Activated naive CD4-positive, alpha-beta T cell treated with anti-CD3 and anti-CD28 coated beads, Interleukin-2, amount 50 U/mL, for 24 hours (primary cell): ENCODE measurements around the gene ZNF385B.
"Not testable (repeated sequence)": the region's sequence is repeated elsewhere in the genome, so short reads cannot be mapped to it uniquely, and the experiment has no call there.

ENCODE experiments used
- H3K27ac Mint-ChIP-seq: one replicate; pipeline ENCODE4 v1.8.0; 2021; ENCODE audit warnings: mild to moderate bottlenecking, mixed read lengths
- H3K27me3 Mint-ChIP-seq: one replicate; pipeline ENCODE4 v1.8.0; 2021; ENCODE audit warnings: mixed read lengths
- H3K36me3 Mint-ChIP-seq: one replicate; pipeline ENCODE4 v1.8.0; 2021; ENCODE audit warnings: mixed read lengths
- H3K4me1 Mint-ChIP-seq: one replicate; pipeline ENCODE4 v1.8.0; 2021; ENCODE audit warnings: mixed read lengths
- H3K4me3 Mint-ChIP-seq: one replicate; pipeline ENCODE4 v1.8.0; 2021; ENCODE audit warnings: mild to moderate bottlenecking, mixed read lengths
- H3K9me3 Mint-ChIP-seq: one replicate; pipeline ENCODE4 v1.8.0; 2021; ENCODE audit warnings: mixed read lengths

ZNF385B gene

DNA sequence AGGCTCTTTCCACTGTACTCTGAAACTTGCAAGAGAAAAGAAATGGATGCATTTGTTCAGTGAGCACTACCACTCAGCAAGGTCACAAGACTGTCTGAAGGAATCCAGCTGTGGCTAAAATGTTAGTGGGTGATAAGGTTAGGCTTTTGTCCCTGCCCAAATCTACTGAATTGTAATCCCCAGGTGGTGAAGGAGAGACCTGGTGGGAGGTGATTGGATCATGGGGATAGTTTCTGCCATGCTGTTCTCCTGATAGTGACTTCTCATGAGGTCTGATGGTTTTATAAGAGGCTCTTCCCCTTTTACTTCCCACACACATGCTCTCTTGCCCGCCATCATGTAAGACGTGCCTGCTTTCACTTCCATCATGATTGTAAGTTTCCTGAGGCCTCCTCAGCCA is 68.2 kb downstream of the ZNF385B start:
- no peaks in the 10 kb centered on the region for H3K27me3 Mint-ChIP-seq
- H3K9me3 Mint-ChIP-seq: peaks cover 5% of the 10 kb centered on the region
- no peak overlapping the region for H3K27ac Mint-ChIP-seq
- no peaks in the 10 kb centered on the region for H3K36me3 Mint-ChIP-seq
- H3K4me1 Mint-ChIP-seq: no peaks in the 10 kb centered on the region
- H3K4me3 Mint-ChIP-seq: no peak overlapping the region

DNA sequence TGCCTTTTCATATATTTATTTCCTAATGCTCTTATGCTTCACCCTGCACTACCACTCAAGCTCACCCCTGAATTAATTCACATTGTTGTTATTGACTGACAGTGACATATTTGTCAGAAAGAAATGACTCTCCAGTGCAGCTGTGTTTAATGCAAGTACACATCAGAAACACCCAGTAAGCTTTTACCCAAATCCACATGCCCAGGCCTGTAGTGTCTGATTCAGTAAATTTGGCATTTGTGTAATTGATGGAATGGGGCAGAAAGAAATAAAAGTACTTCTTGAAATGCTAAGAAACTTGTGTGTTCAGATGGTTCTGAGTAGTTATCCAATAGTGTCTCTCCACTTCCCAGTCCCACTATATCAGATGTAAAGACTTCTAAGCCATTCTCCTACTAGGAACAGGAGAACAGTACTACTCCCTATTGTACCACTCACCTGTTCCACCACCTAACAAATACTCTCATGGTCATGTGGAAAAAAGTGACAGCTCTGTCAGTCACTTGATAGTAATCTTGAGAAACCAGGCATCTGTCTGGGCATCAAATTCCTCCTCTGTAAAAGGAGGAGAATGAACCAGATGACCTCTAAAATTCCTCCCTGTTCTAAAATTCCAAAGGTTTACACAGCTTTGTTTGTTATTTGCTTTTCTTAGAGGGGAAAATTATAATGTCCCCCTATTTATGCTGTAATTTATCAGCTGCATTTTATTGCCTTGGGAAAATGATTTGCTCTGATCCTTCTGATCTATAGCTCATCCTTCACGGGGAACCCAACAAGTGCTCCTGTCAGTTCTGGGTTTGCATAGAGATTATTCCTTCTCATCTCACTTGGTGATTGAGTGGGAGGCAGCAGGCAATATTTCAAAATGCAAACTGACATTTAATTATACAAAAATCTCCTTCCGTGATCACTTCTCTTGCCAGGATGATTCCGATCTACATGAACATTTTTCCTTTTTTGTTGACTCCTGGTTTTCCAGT is 70.9 kb downstream of the ZNF385B start:
- Mint-ChIP-seq H3K9me3 (peaks cover 5% of the 10 kb centered on the region), H3K4me1 (no peaks in the 10 kb centered on the region), H3K27ac (no peak overlapping the region), H3K27me3 (no peaks in the 10 kb centered on the region), H3K36me3 (no peaks in the 10 kb centered on the region), H3K4me3 (no peak overlapping the region)

DNA sequence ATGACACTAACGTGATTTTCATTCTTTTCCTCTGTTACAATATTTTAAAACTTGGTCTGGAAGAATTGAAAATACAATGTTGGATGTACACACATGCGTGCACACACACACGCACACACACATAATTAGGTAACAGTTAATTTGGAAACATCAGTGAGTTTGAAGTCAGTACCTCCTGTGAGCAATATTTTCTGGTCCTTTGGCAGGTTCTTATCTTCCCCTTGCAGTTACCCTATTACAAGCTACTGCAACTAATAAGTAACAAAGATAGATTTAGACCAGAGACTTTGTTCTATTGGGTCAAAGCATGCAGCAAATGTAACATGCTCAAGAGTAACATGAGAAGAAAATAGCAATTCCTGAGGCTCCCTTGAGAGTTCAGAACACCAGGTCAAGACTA is 73.3 kb downstream of the ZNF385B start:
- no peaks in the 10 kb centered on the region for H3K27me3 Mint-ChIP-seq
- no peaks in the 10 kb centered on the region for H3K4me1 Mint-ChIP-seq
- H3K27ac Mint-ChIP-seq: no peak overlapping the region
- H3K4me3 Mint-ChIP-seq: no peak overlapping the region
- peaks cover 5% of the 10 kb centered on the region for H3K9me3 Mint-ChIP-seq
- no peaks in the 10 kb centered on the region for H3K36me3 Mint-ChIP-seq

DNA sequence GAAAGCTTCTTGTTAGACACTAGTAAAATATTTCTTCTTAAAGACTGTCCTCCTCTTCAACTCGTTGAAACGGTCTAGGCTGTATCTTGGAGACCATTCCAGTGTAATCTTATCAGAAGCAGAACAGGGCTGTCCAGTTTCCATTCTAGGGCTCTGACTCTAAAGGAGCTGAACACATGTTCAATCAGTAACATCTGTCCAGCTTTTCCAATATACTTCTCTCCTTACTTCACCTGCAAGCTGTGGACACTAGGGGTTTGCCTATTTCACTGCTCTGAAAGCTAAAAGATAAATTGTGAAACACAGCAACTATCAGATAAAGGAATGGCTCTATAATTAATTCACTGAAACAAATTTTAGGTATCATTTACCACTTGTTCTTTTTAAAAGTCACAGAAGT is 73.8 kb downstream of the ZNF385B start:
- no peaks in the 10 kb centered on the region for H3K27me3 Mint-ChIP-seq
- no peaks in the 10 kb centered on the region for H3K4me1 Mint-ChIP-seq
- H3K27ac Mint-ChIP-seq: no peak overlapping the region
- peaks cover 5% of the 10 kb centered on the region for H3K9me3 Mint-ChIP-seq
- no peak overlapping the region for H3K4me3 Mint-ChIP-seq
- no peaks in the 10 kb centered on the region for H3K36me3 Mint-ChIP-seq

DNA sequence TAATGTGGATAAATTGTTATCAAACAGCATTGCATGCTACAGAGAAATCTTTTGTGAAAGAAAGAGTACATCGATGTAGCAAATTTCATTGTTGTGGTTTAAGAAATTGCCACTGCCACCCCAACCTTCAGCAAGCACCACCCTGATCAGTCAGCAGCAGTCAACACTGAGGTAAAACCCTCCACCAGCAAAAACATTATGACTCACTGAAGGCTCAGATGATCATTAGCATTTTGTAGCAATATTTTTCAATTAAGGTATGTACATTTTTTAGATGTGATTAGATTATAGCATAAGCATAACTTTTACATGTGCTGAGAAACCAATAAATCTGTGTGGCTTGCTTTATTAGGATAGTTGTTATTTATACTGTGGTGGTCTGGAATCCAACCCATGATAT is 75.5 kb downstream of the ZNF385B start:
- H3K27ac Mint-ChIP-seq: no peak overlapping the region
- no peaks in the 10 kb centered on the region for H3K27me3 Mint-ChIP-seq
- peaks cover under 1% of the 10 kb centered on the region for H3K9me3 Mint-ChIP-seq
- H3K4me1 Mint-ChIP-seq: no peaks in the 10 kb centered on the region
- no peaks in the 10 kb centered on the region for H3K36me3 Mint-ChIP-seq
- H3K4me3 Mint-ChIP-seq: no peak overlapping the region

DNA sequence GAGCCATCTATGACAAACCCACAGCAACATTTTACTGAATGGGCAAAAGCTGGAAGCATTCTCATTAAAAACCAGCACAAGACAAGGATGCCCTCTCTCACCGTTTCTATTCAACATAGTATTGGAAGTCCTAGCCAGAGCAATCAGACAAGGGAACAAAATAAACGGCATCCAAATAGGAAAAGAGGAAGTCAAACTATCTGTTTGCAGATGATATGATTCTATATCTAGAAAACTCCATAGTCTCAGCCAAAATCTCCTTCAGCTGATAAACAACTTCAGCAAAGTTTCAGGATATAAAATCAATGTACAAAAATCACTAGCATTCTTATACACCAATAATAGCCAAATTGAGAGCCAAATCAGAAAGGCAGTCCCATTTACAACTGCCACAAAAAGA is 79.1 kb downstream of the ZNF385B start:
- not testable (repeated sequence) for H3K4me3 Mint-ChIP-seq, H3K36me3 Mint-ChIP-seq, H3K27ac Mint-ChIP-seq, H3K27me3 Mint-ChIP-seq, H3K4me1 Mint-ChIP-seq, H3K9me3 Mint-ChIP-seq

DNA sequence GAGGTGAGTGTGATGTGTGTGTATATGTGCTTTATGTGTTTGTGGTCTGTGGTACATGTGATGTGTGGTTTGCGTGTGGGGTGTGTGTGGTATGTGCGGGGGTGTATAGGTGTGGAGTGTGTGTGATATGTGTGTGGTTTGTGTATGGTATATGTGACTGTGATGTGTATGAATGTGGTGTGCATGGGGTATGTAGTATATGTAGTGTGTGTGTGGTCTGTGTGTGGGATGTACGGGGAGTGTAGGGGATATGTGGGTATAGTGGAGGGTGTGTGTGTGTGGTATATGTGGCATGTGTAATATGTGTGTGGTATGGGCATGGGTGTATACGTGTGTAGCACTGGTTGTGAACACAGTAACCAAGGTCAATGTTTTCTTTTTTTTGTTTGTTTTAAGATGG is 87.4 kb downstream of the ZNF385B start:
- Mint-ChIP-seq H3K4me1 (no peaks in the 10 kb centered on the region), H3K36me3 (no peaks in the 10 kb centered on the region)

DNA sequence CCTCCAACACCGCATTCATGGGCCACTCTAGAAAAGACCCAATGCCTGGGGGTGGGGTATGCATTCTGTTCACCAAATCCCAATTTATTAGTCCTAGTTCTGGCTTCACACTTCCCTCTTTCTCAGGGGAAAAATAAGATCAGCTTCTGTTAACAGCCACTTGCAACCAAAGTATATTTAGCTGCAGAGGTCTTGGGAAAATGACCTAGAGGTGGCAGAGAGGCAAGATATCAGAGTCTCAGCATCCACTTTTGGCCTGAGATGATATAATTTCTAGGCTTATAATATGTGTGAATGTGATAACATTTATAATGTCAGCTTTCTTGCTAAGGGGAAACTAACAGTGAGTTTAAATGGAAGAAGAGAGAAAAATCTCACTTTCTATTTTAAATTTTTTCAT is 89.1 kb downstream of the ZNF385B start:
- Mint-ChIP-seq H3K27ac (no peak overlapping the region), H3K27me3 (peaks cover 1% of the 10 kb centered on the region), H3K4me1 (no peaks in the 10 kb centered on the region), H3K4me3 (no peak overlapping the region), H3K36me3 (no peaks in the 10 kb centered on the region), H3K9me3 (no peaks in the 10 kb centered on the region)

More for the DNA sequence above, 87.4 kb downstream of the ZNF385B start:
- Mint-ChIP-seq H3K9me3 (no peaks in the 10 kb centered on the region), H3K27me3 (no peaks in the 10 kb centered on the region), H3K4me3 (no peak overlapping the region), H3K27ac (no peak overlapping the region)

DNA sequence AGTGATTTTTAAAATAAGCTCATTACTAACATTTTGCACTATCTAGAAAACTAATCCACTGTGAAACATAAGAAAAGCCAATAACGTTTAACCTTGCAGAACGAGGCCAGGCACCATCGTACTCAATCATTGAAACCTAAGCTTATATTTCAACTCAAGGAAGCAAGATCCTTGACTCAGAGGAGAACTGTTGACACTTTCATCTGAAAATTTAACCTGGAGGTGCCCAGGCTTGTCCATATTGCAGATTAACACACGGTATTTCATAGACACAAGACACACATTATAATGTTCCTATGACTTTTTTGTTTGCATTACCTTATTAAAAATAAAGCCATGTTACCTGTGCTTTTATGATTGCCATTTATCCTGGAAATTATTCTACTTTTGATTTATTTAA is 89.6 kb downstream of the ZNF385B start:
- Mint-ChIP-seq H3K4me1 (no peaks in the 10 kb centered on the region), H3K9me3 (no peaks in the 10 kb centered on the region), H3K27me3 (peaks cover 5% of the 10 kb centered on the region), H3K4me3 (no peak overlapping the region), H3K36me3 (no peaks in the 10 kb centered on the region), H3K27ac (no peak overlapping the region)

DNA sequence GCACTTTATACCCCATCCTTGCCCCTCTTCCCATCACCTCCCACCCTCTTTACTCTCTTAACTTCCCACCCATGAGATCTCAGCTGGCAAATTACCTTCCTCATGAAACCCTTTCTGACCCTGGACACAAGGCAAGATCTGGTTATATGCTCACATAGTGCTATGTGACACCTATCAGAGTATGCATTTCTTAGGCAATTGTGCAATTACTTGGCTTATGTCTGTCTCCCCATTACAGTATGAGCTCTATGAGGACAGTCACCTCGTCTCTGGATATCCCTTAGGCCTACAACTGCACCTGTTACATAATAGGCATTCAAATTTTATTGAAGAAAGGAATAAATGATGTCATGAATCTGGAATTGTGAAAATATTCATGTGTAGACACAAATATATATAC is 91.4 kb downstream of the ZNF385B start:
- Mint-ChIP-seq H3K27ac (no peak overlapping the region), H3K4me3 (no peak overlapping the region), H3K4me1 (no peaks in the 10 kb centered on the region), H3K27me3 (peaks cover 8% of the 10 kb centered on the region), H3K9me3 (peaks cover 2% of the 10 kb centered on the region), H3K36me3 (no peaks in the 10 kb centered on the region)

DNA sequence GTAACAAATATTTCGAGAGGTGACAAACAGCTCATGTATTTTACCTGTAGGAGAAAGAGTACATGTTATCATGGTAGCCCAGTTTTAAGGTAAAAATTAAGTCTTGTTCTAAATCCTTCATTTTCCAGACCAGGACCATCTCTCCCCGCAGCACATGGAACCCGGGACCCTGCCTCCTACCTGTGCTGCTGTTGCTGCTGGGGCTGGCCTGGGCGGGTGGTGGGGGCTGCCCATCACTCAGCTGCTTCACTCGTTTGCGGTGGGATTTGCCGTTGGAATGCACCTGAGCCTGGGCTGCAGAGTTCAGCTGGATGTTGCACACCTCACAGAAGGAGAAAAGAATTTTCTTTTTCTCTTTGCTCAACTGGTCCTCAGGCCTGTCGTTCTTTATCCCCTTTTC is 92.1 kb downstream of the ZNF385B start:
- Mint-ChIP-seq H3K9me3 (peaks cover 7% of the 10 kb centered on the region), H3K27ac (no peak overlapping the region), H3K4me1 (no peaks in the 10 kb centered on the region), H3K36me3 (no peaks in the 10 kb centered on the region), H3K27me3 (peaks cover 8% of the 10 kb centered on the region), H3K4me3 (no peak overlapping the region)

DNA sequence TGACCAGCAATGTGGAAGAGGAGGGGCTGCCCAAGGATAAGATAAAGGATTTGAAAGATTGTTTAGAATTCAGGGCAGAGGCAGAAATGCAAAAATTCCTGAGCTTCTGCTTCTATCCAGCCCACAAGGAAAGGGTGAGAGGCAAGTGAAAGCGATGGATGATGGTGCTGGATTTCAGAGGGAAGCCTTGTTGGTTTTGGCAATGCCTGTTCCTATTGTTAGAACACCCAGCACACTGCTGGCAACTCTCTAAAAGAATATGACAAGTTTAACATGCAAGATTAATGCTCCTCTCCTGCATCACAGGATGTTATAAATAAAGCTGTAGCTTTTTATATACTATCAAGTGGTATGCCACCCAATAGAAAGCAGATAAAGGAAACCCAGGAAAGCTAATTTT is 92.6 kb downstream of the ZNF385B start:
- no peaks in the 10 kb centered on the region for H3K4me1 Mint-ChIP-seq
- H3K27me3 Mint-ChIP-seq: peaks cover 8% of the 10 kb centered on the region
- no peak overlapping the region for H3K27ac Mint-ChIP-seq

DNA sequence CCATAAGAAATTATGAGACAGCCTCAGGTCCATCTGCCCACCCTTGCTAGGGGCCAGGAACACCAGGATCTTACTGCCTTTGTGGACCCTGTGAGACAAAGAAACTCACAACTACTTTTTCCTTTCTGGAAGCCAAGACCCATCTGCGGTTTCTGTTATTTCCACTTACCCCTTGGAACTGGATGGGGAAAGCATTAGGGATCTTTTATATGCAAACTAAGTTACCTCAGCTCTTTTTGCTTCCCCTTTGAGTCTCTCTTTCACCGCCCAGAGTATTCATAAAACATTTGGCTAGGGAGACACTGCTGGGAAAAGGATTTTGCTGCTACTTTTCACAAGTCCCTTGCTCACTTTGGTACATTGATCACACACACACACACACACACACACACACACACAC is 95.7 kb downstream of the ZNF385B start:
- H3K9me3 Mint-ChIP-seq: peaks cover 7% of the 10 kb centered on the region
- no peaks in the 10 kb centered on the region for H3K36me3 Mint-ChIP-seq
- no peak overlapping the region for H3K4me3 Mint-ChIP-seq
- no peak overlapping the region for H3K27ac Mint-ChIP-seq
- H3K27me3 Mint-ChIP-seq: peaks cover 11% of the 10 kb centered on the region
- H3K4me1 Mint-ChIP-seq: no peaks in the 10 kb centered on the region

More for the DNA sequence above, 92.6 kb downstream of the ZNF385B start:
- Mint-ChIP-seq H3K4me3 (no peak overlapping the region), H3K9me3 (peaks cover 7% of the 10 kb centered on the region), H3K36me3 (no peaks in the 10 kb centered on the region)

DNA sequence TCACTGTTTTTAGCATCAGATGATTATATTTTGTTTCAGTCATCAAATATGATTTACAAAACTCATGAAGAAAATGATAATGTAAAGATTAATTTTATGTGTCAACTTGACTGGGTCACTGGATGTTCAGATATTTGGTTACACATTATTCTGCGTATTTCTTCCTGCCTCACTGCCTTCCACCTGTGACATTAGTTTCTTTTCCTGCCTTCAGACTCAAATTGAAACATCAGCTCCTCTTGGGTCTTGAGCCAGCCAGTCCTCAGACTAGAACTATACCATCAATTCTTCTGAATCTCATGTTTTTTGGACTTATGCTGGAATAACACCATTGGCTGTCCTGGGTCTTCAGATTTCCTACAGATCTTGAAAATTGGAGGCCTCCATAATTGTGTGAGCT is 96.7 kb downstream of the ZNF385B start:
- H3K36me3 Mint-ChIP-seq: no peaks in the 10 kb centered on the region
- no peak overlapping the region for H3K27ac Mint-ChIP-seq
- peaks cover 7% of the 10 kb centered on the region for H3K9me3 Mint-ChIP-seq
- H3K4me3 Mint-ChIP-seq: no peak overlapping the region
- no peaks in the 10 kb centered on the region for H3K4me1 Mint-ChIP-seq
- H3K27me3 Mint-ChIP-seq: peaks cover 11% of the 10 kb centered on the region

DNA sequence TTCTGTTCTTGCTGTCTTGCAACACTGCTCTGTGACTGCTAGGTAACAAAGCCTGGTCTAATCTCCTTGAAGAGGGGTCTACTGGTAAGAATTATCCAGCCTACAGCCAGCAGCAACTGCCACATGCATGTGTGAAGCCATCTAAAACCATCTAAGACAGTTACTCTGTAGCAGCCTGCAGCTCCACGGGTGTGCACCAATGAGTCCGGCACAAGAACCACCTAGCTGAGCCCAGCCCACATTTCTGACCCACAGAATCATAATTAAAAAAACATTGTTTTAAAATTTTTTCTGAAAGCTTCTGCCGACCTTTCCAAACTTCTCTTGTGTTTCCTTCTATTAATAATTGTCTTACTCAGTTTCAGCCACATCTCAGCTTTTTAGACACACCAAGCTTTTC is 102.8 kb downstream of the ZNF385B start:
- H3K4me3 Mint-ChIP-seq: no peak overlapping the region
- peaks cover 5% of the 10 kb centered on the region for H3K27me3 Mint-ChIP-seq
- H3K27ac Mint-ChIP-seq: no peak overlapping the region
- no peaks in the 10 kb centered on the region for H3K36me3 Mint-ChIP-seq
- no peaks in the 10 kb centered on the region for H3K4me1 Mint-ChIP-seq
- H3K9me3 Mint-ChIP-seq: no peaks in the 10 kb centered on the region

DNA sequence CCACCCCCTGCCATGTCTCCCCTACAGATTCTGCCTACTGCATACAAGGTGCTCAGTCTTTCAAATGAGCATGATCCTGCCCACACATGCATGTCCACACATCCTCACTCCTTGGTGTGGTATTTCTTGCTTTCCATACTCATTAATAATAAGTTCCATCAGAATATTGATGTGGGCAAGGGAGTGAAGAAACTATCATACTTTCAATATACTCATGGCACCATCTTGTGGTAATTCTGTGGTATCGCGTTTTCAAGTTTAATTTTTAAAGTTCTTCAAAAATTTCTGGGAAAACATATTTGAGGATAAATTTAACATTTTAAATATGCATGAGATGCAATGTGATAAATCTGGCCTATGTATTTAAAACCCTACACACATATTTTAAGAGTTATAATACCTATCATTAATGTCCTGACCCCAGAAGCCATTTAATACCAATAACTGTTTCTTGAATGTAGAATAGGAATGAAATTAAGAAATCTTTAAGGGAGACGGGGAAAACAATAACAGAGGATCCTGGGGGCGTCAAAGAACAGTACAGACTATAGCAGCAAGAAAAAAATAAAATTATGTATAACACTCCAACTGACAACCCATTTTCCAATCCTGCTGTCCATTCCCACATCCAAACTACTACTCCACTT is 110.1 kb downstream of the ZNF385B start:
- H3K4me3 Mint-ChIP-seq: no peak overlapping the region
- peaks cover 7% of the 10 kb centered on the region for H3K27me3 Mint-ChIP-seq
- no peaks in the 10 kb centered on the region for H3K36me3 Mint-ChIP-seq
- H3K9me3 Mint-ChIP-seq: no peaks in the 10 kb centered on the region
- H3K4me1 Mint-ChIP-seq: no peaks in the 10 kb centered on the region
- no peak overlapping the region for H3K27ac Mint-ChIP-seq
